ENCODE measurements around the gene LRRIQ3.
A peak's percentile ranks its signal among the peaks of the same experiment; 100 is the strongest.

LRRIQ3 gene

DNA sequence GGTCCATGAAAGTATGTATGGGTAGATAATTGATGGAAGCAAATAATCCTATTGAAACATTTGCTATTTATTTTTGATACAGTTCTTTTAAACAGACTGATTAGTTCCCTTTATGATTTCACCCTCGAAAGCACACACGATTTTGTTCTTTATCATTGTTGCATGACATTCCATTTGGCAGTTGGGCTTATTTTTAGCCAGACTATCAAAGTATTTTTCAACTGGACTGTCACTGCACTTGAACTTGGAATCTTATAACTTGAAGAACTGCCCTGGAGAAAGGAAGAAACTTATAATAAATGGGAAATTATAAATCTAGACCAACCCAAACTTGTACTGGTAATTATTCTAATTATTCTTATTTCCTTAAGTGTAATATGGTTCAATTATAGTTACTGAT lies 37.2 kb upstream of the LRRIQ3 start, which contains the start of gene TNNI3K:
TSS of gene TNNI3K (plus strand) at position 235 of the 400 bp plus-strand sequence. CDS start at position 300, 65 bp downstream.
- no peak for DNase-seq (ENCODE audit: low read depth in 2 of 2)
- TF ChIP-seq, protein P1, sequence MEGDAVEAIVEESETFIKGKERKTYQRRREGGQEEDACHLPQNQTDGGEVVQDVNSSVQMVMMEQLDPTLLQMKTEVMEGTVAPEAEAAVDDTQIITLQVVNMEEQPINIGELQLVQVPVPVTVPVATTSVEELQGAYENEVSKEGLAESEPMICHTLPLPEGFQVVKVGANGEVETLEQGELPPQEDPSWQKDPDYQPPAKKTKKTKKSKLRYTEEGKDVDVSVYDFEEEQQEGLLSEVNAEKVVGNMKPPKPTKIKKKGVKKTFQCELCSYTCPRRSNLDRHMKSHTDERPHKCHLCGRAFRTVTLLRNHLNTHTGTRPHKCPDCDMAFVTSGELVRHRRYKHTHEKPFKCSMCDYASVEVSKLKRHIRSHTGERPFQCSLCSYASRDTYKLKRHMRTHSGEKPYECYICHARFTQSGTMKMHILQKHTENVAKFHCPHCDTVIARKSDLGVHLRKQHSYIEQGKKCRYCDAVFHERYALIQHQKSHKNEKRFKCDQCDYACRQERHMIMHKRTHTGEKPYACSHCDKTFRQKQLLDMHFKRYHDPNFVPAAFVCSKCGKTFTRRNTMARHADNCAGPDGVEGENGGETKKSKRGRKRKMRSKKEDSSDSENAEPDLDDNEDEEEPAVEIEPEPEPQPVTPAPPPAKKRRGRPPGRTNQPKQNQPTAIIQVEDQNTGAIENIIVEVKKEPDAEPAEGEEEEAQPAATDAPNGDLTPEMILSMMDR (IDR thresholded peaks at IDR 0.05; ENCODE audit: low read depth, low read length), result no peak
- no peak within 1 kb of the TSS for H3K4me3 ChIP-seq (replicated peaks in 1 of 2; ENCODE audit: low read depth in 2 of 2, low read length in 2 of 2)

DNA sequence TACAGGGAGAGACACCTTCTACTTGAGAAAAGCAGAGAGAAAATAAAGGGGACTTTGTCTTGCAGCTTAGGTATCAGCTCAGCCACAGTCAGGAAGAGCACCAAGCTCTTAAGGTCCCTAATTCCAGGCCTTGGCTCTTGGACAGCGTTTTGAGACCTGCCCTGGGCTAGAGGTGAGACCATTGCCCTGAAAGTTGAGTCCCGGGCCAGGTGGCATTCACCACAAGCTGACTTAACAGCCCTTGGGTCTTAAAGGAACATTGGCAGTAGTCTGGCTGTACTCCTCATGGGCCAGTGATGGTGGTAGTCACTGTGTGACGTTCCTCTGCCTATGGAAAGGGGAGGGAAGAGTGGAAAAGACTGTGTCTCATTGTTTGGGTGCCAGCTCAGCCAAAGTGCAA lies 25.5 kb upstream of the LRRIQ3 start:
- H3K4me3 ChIP-seq (replicated peaks in 1 of 2; ENCODE audit: low read depth in 2 of 2, low read length in 2 of 2), result no peak overlapping the region
- TF ChIP-seq, protein P1 (IDR thresholded peaks at IDR 0.05; ENCODE audit: low read depth, low read length), result no peak
- DNase-seq (ENCODE audit: low read depth in 2 of 2), result no peak

GRCh38 chr1:74222701-74223100 lies 24.7 kb upstream of the LRRIQ3 start:
- TF ChIP-seq, protein P1 (IDR thresholded peaks at IDR 0.05; ENCODE audit: low read depth, low read length), result no peak
- DNase-seq (ENCODE audit: low read depth in 2 of 2), result peak in 1 of 2 donors; percentile 23
- no peak overlapping the region for H3K4me3 ChIP-seq (replicated peaks in 1 of 2; ENCODE audit: low read depth in 2 of 2, low read length in 2 of 2)

DNA sequence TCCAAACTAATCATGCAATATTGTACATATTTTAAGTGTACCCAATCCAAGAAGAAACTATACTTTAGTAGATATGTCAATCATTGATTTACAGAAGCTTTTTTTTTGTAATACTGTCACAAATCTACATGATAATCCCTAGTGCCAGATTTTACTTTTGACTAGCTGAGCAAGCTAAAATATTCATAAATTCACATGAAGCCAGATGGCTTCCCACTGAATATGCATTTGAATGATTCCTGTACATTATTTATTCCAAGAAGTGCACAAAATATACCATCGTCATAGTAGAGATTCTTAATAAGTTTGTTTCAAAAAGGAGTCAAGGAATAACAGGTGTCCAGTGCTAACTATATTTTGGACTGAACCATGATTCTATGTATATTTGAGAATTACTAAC lies 17.3 kb upstream of the LRRIQ3 start:
- no peak for DNase-seq (ENCODE audit: low read depth in 2 of 2)
- no peak overlapping the region for H3K4me3 ChIP-seq (replicated peaks in 1 of 2; ENCODE audit: low read depth in 2 of 2, low read length in 2 of 2)
- TF ChIP-seq, protein P1 (IDR thresholded peaks at IDR 0.05; ENCODE audit: low read depth, low read length), result no peak

DNA sequence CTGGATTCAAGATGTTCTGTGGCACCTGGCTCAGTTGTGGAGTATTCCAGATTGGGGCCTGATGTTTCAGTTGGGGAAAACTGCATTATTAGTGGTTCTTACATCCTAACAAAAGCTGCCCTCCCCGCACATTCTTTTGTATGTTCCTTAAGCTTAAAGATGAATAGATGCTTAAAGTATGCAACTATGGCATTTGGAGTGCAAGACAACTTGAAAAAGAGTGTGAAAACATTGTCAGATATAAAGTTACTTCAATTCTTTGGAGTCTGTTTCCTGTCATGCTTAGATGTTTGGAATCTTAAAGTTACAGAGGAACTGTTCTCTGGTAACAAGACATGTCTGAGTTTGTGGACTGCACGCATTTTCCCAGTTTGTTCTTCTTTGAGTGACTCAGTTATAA lies 7.3 kb upstream of the LRRIQ3 start:
- TF ChIP-seq, protein P1 (IDR thresholded peaks at IDR 0.05; ENCODE audit: low read depth, low read length), result no peak
- peak; percentile 8 to 14 for DNase-seq (ENCODE audit: low read depth in 2 of 2)
- no peak overlapping the region for H3K4me3 ChIP-seq (replicated peaks in 1 of 2; ENCODE audit: low read depth in 2 of 2, low read length in 2 of 2)

DNA sequence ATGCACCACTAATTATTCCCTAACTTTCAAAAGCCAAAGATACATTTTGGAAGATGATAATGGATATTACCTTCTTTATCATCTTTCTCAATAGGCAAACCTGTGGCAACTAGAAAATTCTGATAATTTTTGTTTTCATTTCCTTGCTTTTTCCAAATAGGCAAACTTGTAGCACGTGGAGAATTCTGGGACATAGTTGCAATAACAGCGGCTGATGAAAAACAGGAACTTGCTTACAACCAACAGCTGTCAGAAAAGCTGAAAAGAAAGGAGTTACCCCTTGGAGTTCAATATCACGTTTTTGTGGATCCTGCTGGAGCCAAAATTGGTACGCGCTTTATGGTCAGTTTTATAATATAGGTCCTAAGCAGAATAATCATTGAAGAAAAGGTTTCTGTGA lies 1.5 kb upstream of the LRRIQ3 start:
- TF ChIP-seq, protein P1 (IDR thresholded peaks at IDR 0.05; ENCODE audit: low read depth, low read length), result no peak
- no peak overlapping the region for H3K4me3 ChIP-seq (replicated peaks in 1 of 2; ENCODE audit: low read depth in 2 of 2, low read length in 2 of 2)
- DNase-seq (ENCODE audit: low read depth in 2 of 2), result peak; percentile 14 to 20

GRCh38 chr1:74197255-74197654 lies 721 bp downstream of the LRRIQ3 start:
- H3K4me3 ChIP-seq (replicated peaks in 1 of 2; ENCODE audit: low read depth in 2 of 2, low read length in 2 of 2), result peak overlapping the region; percentile 70 to 72
- DNase-seq (ENCODE audit: low read depth in 2 of 2), result no peak
- TF ChIP-seq, protein P1 (IDR thresholded peaks at IDR 0.05; ENCODE audit: low read depth, low read length), result no peak

Data from cardiac fibroblast (primary cell).